Parathyroid adenoma (tissue), 2 donors: ENCODE measurements around the gene SARM1.

ENCODE experiments used
- H2AFZ ChIP-seq: fragments of 300-600 bp; sonication (generic); one replicate; pipeline ENCODE4 v1.7.0; 2017; ENCODE audit warnings: antibody characterized with exemption, mild to moderate bottlenecking
- H3K27ac ChIP-seq: fragments of 300-600 bp; sonication (generic); one replicate; pipeline ENCODE4 v1.7.0; 2017
- H3K27me3 ChIP-seq: fragments of 300-600 bp; sonication (generic); one replicate; pipeline ENCODE4 v1.7.0; 2017; ENCODE audit warnings: low read length; ENCODE audit not compliant: control insufficient read depth, insufficient read depth
- H3K36me3 ChIP-seq: fragments of 300-600 bp; sonication (generic); one replicate; pipeline ENCODE4 v1.7.0; 2017; ENCODE audit warnings: low read length; ENCODE audit not compliant: control insufficient read depth, insufficient read depth
- H3K4me1 ChIP-seq: fragments of 300-600 bp; sonication (generic); one replicate; pipeline ENCODE4 v1.7.0; 2017; ENCODE audit warnings: control low read depth
- H3K4me2 ChIP-seq: fragments of 300-600 bp; sonication (generic); one replicate; pipeline ENCODE4 v1.7.0; 2017; ENCODE audit warnings: low read length
- H3K4me3 ChIP-seq: fragments of 300-600 bp; sonication (generic); one replicate; pipeline ENCODE4 v1.7.0; 2017; ENCODE audit warnings: low read depth, low read length
- H3K79me2 ChIP-seq: fragments of 300-600 bp; sonication (generic); one replicate; pipeline ENCODE4 v1.7.0; 2017; ENCODE audit warnings: control low read depth
- H3K9ac ChIP-seq: fragments of 300-600 bp; sonication (generic); one replicate; pipeline ENCODE4 v1.7.0; 2017; ENCODE audit warnings: mild to moderate bottlenecking
- H3K9me3 ChIP-seq: fragments of 300-600 bp; sonication (generic); one replicate; pipeline ENCODE4 v1.7.0; 2017; ENCODE audit warnings: low read length; ENCODE audit not compliant: control insufficient read depth
- TF ChIP-seq, protein P1 (sequence below): fragments of 300-600 bp; sonication (generic); IDR thresholded peaks from one replicate; pipeline ENCODE4 v1.7.0; 2017; ENCODE audit warnings: antibody characterized with exemption, mild to moderate bottlenecking
- donor health status: primary hyperparathyroidism.

Gene SARM1

DNA sequence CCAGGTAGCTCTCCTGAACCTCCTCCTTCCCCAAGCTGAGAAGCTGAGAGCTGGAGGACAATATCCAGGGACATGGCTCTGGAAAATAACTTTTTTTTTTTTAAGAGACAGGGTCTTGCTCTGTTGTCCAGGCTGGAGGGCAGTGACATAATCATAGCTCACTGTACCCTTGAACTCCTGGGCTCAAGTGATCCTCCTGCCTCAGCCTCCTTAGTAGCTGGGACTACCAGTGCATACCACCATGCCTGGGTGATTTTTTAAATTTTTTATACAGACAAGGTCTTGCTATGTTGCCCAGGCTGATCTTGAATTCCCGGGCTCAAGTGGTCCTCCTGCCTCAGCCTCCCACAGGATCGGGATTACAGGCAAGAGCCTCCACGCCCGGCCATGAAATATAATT lies 28.3 kb downstream of the SARM1 start:
- TF ChIP-seq, protein P1, sequence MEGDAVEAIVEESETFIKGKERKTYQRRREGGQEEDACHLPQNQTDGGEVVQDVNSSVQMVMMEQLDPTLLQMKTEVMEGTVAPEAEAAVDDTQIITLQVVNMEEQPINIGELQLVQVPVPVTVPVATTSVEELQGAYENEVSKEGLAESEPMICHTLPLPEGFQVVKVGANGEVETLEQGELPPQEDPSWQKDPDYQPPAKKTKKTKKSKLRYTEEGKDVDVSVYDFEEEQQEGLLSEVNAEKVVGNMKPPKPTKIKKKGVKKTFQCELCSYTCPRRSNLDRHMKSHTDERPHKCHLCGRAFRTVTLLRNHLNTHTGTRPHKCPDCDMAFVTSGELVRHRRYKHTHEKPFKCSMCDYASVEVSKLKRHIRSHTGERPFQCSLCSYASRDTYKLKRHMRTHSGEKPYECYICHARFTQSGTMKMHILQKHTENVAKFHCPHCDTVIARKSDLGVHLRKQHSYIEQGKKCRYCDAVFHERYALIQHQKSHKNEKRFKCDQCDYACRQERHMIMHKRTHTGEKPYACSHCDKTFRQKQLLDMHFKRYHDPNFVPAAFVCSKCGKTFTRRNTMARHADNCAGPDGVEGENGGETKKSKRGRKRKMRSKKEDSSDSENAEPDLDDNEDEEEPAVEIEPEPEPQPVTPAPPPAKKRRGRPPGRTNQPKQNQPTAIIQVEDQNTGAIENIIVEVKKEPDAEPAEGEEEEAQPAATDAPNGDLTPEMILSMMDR: no peak
- H3K36me3 ChIP-seq: no peaks in the 10 kb centered on the region
- H3K9ac ChIP-seq: no peak overlapping the region
- no peak overlapping the region for H3K4me2 ChIP-seq
- H3K4me1 ChIP-seq: peaks cover 7% of the 10 kb centered on the region
- H3K4me3 ChIP-seq: no peak overlapping the region
- no peak overlapping the region for H3K27ac ChIP-seq
- H3K79me2 ChIP-seq: no peaks in the 10 kb centered on the region
- H3K27me3 ChIP-seq: no peaks in the 10 kb centered on the region
- no peak overlapping the region for H2AFZ ChIP-seq
- H3K9me3 ChIP-seq: no peaks in the 10 kb centered on the region

DNA sequence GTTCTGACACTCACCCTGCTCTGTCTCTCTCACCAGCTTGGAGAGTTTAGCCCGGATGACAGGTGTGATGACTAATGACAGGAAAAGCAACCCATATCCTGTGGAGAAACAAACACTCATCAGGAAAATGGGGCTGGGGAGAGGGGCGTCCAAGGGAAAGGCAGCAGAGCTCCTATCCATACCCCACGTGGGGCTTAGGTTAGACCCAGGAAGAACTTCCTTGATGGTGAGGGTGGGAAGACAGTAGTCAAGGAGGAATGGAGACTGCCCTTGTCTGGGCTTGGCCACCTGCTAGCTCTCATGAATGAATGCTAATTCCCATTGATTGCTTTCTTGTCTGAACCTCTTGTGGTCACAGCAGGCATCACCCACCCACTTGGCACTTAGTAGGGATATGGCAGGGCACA lies 30.7 kb downstream of the SARM1 start:
- Histone ChIP-seq H3K27me3 (no peaks in the 10 kb centered on the region), H3K9ac (no peak overlapping the region), H3K4me2 (no peak overlapping the region), H3K4me3 (no peak overlapping the region), H3K27ac (no peak overlapping the region), H3K36me3 (no peaks in the 10 kb centered on the region), H2AFZ (no peak overlapping the region), H3K79me2 (no peaks in the 10 kb centered on the region), H3K4me1 (peaks cover 13% of the 10 kb centered on the region), H3K9me3 (no peaks in the 10 kb centered on the region)
- TF ChIP-seq, protein P1: no peak

DNA sequence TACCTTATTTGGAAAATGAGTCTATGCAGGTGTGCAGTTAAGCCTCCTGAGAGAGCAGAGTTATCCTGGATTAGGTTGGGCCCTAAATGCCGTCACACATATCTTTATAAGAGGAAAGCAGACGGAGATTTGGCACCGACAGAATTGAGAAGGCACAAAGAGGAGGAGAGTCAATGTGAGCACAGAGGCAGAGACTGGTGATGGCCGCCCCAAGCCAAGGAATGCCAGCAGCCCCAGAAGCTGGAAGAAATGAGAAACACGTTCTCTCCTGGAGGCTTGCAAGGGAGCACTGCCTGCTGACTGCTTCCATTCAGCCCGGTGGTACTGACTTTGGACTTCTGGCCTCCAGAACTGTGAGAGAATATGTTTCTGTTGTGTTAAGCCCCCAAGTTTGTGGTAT lies 31.4 kb downstream of the SARM1 start:
- H3K27ac ChIP-seq: no peak overlapping the region
- no peak overlapping the region for H3K4me2 ChIP-seq
- H2AFZ ChIP-seq: no peak overlapping the region
- peaks cover 13% of the 10 kb centered on the region for H3K4me1 ChIP-seq
- TF ChIP-seq, protein P1: no peak
- H3K36me3 ChIP-seq: no peaks in the 10 kb centered on the region
- H3K4me3 ChIP-seq: no peak overlapping the region
- H3K9me3 ChIP-seq: no peaks in the 10 kb centered on the region
- H3K27me3 ChIP-seq: no peaks in the 10 kb centered on the region
- H3K9ac ChIP-seq: no peak overlapping the region
- no peaks in the 10 kb centered on the region for H3K79me2 ChIP-seq

DNA sequence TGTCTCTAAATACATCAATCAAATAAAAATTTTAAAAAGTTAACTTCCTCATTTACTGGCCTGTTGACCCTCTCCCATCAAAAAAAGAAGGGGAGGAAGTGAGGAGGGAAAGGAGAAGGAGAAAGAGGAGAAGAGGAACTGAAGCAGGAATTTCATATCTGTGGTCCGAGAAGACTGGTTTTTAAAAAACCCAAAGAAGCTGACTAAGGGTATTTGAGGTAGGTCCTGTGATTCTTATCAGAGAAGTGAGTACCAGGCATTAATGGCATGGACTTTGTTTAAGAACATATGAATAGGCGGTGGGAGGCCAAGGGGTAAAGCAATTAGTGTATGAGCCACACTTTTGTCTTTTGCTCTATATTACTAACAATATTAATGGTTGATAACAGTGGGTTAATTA lies 32.5 kb downstream of the SARM1 start:
- no peak overlapping the region for H3K27ac ChIP-seq
- H2AFZ ChIP-seq: no peak overlapping the region
- H3K27me3 ChIP-seq: no peaks in the 10 kb centered on the region
- peaks cover 13% of the 10 kb centered on the region for H3K4me1 ChIP-seq
- TF ChIP-seq, protein P1: no peak
- no peak overlapping the region for H3K4me2 ChIP-seq
- no peak overlapping the region for H3K9ac ChIP-seq
- H3K9me3 ChIP-seq: no peaks in the 10 kb centered on the region
- H3K79me2 ChIP-seq: no peaks in the 10 kb centered on the region
- H3K36me3 ChIP-seq: no peaks in the 10 kb centered on the region
- no peak overlapping the region for H3K4me3 ChIP-seq

DNA sequence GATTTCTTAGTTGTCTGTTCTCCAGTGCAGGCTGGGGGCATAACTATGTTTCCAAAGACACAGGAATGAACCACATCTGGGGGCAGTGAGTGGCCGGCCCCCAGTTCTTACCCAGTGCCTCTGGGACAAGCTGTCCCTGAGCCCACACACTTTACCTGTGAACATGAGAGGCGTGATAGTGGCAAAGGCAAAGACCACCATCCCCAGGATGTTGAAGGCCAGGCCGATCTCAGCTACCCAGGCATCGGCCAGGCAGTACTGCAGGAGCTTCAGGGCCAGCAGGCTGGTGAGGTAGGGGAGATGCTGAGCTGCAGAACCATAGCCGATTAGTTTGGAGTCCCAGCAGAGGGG lies 32.9 kb downstream of the SARM1 start:
- Histone ChIP-seq H3K79me2 (no peaks in the 10 kb centered on the region), H3K36me3 (no peaks in the 10 kb centered on the region), H2AFZ (no peak overlapping the region), H3K9me3 (no peaks in the 10 kb centered on the region), H3K27ac (no peak overlapping the region), H3K4me1 (peaks cover 13% of the 10 kb centered on the region), H3K4me2 (peak overlapping the region; percentile 85), H3K4me3 (no peak overlapping the region), H3K9ac (no peak overlapping the region), H3K27me3 (no peaks in the 10 kb centered on the region)
- TF ChIP-seq, protein P1: no peak
